ENCODE measurements around the gene FTO.

DNA sequence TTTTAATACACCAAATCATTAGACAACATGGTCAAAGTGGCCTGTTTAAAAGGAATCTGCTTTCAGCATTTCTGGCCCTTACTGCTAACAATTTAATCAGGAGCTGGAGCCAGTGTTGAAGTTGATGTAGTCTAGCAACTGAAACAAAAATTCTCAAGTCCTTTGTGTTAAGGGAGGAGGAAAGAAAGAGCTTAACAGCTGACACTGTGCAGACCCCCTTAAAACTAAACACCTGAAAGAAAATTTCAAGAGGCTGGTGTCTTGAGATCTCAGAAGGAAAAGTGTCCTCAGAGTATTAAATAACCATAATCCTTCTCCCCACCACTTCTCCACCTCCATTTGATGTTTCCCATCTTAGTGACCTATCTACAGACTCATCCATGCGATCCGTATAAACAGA lies 232.1 kb downstream of the FTO start:
- TF ChIP-seq, protein P1, sequence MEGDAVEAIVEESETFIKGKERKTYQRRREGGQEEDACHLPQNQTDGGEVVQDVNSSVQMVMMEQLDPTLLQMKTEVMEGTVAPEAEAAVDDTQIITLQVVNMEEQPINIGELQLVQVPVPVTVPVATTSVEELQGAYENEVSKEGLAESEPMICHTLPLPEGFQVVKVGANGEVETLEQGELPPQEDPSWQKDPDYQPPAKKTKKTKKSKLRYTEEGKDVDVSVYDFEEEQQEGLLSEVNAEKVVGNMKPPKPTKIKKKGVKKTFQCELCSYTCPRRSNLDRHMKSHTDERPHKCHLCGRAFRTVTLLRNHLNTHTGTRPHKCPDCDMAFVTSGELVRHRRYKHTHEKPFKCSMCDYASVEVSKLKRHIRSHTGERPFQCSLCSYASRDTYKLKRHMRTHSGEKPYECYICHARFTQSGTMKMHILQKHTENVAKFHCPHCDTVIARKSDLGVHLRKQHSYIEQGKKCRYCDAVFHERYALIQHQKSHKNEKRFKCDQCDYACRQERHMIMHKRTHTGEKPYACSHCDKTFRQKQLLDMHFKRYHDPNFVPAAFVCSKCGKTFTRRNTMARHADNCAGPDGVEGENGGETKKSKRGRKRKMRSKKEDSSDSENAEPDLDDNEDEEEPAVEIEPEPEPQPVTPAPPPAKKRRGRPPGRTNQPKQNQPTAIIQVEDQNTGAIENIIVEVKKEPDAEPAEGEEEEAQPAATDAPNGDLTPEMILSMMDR (IDR thresholded peaks at IDR 0.05), result no peak
- TF ChIP-seq POLR2A (IDR thresholded peaks at IDR 0.05), result no peak

All from esophagus squamous epithelium (tissue), 4 donors.